HCT116 (cell line): ENCODE data around the gene KIF12. TPM values are rescaled to one million over a fixed set of nuclear protein-coding genes. Genes with fewer than 3 reads are reported as not detected.

Source experiments
- ATAC-seq: fragments of 200-7000 bp; cut with Tn5 transposase; 2 replicates; pipeline ENCODE4 v1.9.1; 2020; ENCODE audit warnings: mild to moderate bottlenecking, moderate library complexity
- BruUV-seq: library from RNA; stranded (reverse); fragments of 400-500 nt; replicated peaks from 2 replicates; lab custom pipeline; 2021; lab: Mats Ljungman, UMichigan
- CTCF ChIA-PET: fragments of 300-600 bp; sonication (Branson Sonifier 250); formaldehyde crosslinking; loops from one replicate; lab custom pipeline; 2021; ENCODE audit warnings: antibody characterized with exemption; lab: Charles Lee
- POLR2A ChIA-PET: fragments of 300-600, 350-600 bp; sonication (Branson Sonifier 250); formaldehyde crosslinking; loops from one replicate; lab custom pipeline; 2021; ENCODE audit warnings: antibody characterized with exemption; lab: Charles Lee
- RAD21 ChIA-PET, 2 experiments: fragments of 300-600 bp; sonication (Branson Sonifier 250); formaldehyde crosslinking; loops; one replicate each; lab custom pipeline; 2023; ENCODE audit warnings: low total read pairs in 2 of 2; ENCODE audit not compliant: uncharacterized antibody in 2 of 2, unreplicated experiment in 2 of 2, low non-redundant PET in 1 of 2; lab: Charles Lee
- DNase-seq: peaks from one replicate; pipeline ENCODE4 v3.0.0-alpha.2; 2010; ENCODE audit warnings: low read depth, low spot score
- H2AFZ ChIP-seq: fragments of 200-600 bp; shearing (Covaris generic), sonication (generic); 2 replicates; pipeline ENCODE4 v1.6.1; 2017; ENCODE audit warnings: low read depth, mixed run types, mixed read lengths, antibody characterized with exemption, low read length; ENCODE audit not compliant: poor library complexity, severe bottlenecking
- H3K27ac ChIP-seq: 2 replicates; pipeline ENCODE4 v1.5.1; 2012; ENCODE audit warnings: low read depth, low read length
- H3K27me3 ChIP-seq: fragments of 200-600 bp; sonication (generic); 2 replicates; pipeline ENCODE4 v1.6.1; 2016; ENCODE audit warnings: mixed run types, low read length, mixed read lengths; ENCODE audit not compliant: insufficient read depth
- H3K36me3 ChIP-seq, 2 experiments: fragments of 200-500 bp in 1 of 2; fragments of 200-600 bp in 1 of 2; sonication (Bioruptor generic) in 1 of 2; sonication (generic) in 1 of 2; 2 replicates each; pipeline versions ENCODE4 v1.5.1 to v1.6.1; 2014 to 2016; ENCODE audit warnings: low read length in 2 of 2, inconsistent platforms in 1 of 2, mixed read lengths in 1 of 2, mixed run types in 1 of 2; ENCODE audit not compliant: insufficient read depth in 2 of 2, control insufficient read depth in 1 of 2
- H3K4me1 ChIP-seq, 2 experiments: fragments of 200-600 bp in 1 of 2; sonication (generic) in 1 of 2; 2 replicates each; pipeline versions ENCODE4 v1.5.1 to v1.6.1; 2012 to 2017; ENCODE audit warnings: low read length in 2 of 2, inconsistent platforms in 1 of 2, mild to moderate bottlenecking in 1 of 2, mixed read lengths in 1 of 2, mixed run types in 1 of 2, moderate library complexity in 1 of 2; ENCODE audit not compliant: insufficient read depth in 2 of 2, control insufficient read depth in 1 of 2
- H3K4me2 ChIP-seq: fragments of 200-600 bp; sonication (generic); 2 replicates; pipeline ENCODE4 v1.6.1; 2017; ENCODE audit warnings: mixed run types, low read length, mixed read lengths
- H3K4me3 ChIP-seq, 2 experiments: fragments of 200-600 bp in 1 of 2; sonication (generic) in 1 of 2; replicated peaks in 1 of 2; 2 replicates each; pipeline ENCODE4 v1.5.1; 2011 to 2016; ENCODE audit warnings: low read length in 2 of 2, control low read depth in 1 of 2, low read depth in 1 of 2, mild to moderate bottlenecking in 1 of 2, mixed read lengths in 1 of 2, mixed run types in 1 of 2
- H3K79me2 ChIP-seq: fragments of 200-600 bp; sonication (generic); 2 replicates; pipeline ENCODE4 v1.6.1; 2017; ENCODE audit warnings: mild to moderate bottlenecking, mixed run types, low read length, moderate library complexity, mixed read lengths; ENCODE audit not compliant: insufficient read depth
- H3K9ac ChIP-seq: fragments of 200-600 bp; sonication (generic); 2 replicates; pipeline ENCODE4 v1.6.1; 2016; ENCODE audit warnings: low read length, mixed read lengths
- H3K9me2 ChIP-seq: fragments of 200-600 bp; sonication (generic), shearing (Covaris generic); 2 replicates; pipeline ENCODE4 v1.6.1; 2017; ENCODE audit warnings: mixed run types, mild to moderate bottlenecking, moderate library complexity; ENCODE audit not compliant: insufficient read depth
- H3K9me3 ChIP-seq, 2 experiments: fragments of 200-500 bp in 1 of 2; fragments of 200-600 bp in 1 of 2; sonication (Bioruptor generic) in 1 of 2; sonication (generic) in 1 of 2; 2 replicates each; pipeline ENCODE4 v1.6.1; 2014 to 2017; ENCODE audit warnings: low read length in 2 of 2, mixed read lengths in 2 of 2, inconsistent platforms in 1 of 2, low read depth in 1 of 2, mild to moderate bottlenecking in 1 of 2, mixed run types in 1 of 2, moderate library complexity in 1 of 2; ENCODE audit not compliant: control insufficient read depth in 1 of 2, insufficient read depth in 1 of 2
- H4K20me1 ChIP-seq: fragments of 200-600 bp; sonication (generic), shearing (Covaris generic); 2 replicates; pipeline ENCODE4 v1.6.1; 2017; ENCODE audit warnings: mixed run types, mild to moderate bottlenecking, moderate library complexity; ENCODE audit not compliant: insufficient read depth
- CEBPB ChIP-seq: IDR thresholded peaks from 2 replicates; pipeline ENCODE4 v1.6.1; 2012; ENCODE audit warnings: low read depth
- ELF1 ChIP-seq: IDR thresholded peaks from 2 replicates; pipeline ENCODE4 v1.6.1; 2012; ENCODE audit warnings: low read depth, borderline replicate concordance
- EZH2 ChIP-seq: fragments of 200-600 bp; sonication (generic); IDR thresholded peaks from 2 replicates; pipeline ENCODE4 v1.6.1; 2017; ENCODE audit warnings: antibody characterized with exemption, mixed run types
- EZH2phosphoT487 ChIP-seq: fragments of 200-600 bp; IDR thresholded peaks from 2 replicates; pipeline ENCODE4 v1.6.1; 2018; ENCODE audit warnings: antibody characterized with exemption, borderline replicate concordance
- FOSL1 ChIP-seq: IDR thresholded peaks from 2 replicates; pipeline ENCODE4 v1.6.1; 2012; ENCODE audit warnings: low read depth
- JUND ChIP-seq: IDR thresholded peaks from 2 replicates; pipeline ENCODE4 v1.6.1; 2012
- POLR2AphosphoS5 ChIP-seq: IDR thresholded peaks from 2 replicates; pipeline ENCODE4 v1.6.1; 2011; ENCODE audit warnings: mild to moderate bottlenecking, low read depth, low read length, moderate library complexity
- SIN3A ChIP-seq: IDR thresholded peaks from 2 replicates; pipeline ENCODE4 v1.6.1; 2012; ENCODE audit warnings: low read depth
- ZFX ChIP-seq: fragments of 450-650 bp; IDR thresholded peaks from 2 replicates; pipeline ENCODE4 v1.6.1; 2017
- ZNF274 ChIP-seq: fragments of 200-500 bp; sonication (Bioruptor generic); IDR thresholded peaks from 2 replicates; pipeline ENCODE4 v1.6.1; 2014; ENCODE audit warnings: mild to moderate bottlenecking, low read depth, low read length, inconsistent platforms
- intact Hi-C: fragments of 100-400 bp; cut with micrococcal nuclease; formaldehyde crosslinking; loops from 2 replicates; pipeline ENCODE4 v1.10.0; 2022
- total RNA-seq: library from RNA; stranded (reverse); gene quantifications from one replicate; pipeline ENCODE4 v1.2.1, GENCODE V29; 2021; ENCODE audit not compliant: unreplicated experiment
- TF ChIP-seq, protein P1 (sequence below): IDR thresholded peaks from 2 replicates; pipeline ENCODE4 v1.6.1; 2012
- TF ChIP-seq, protein P2 (sequence below): IDR thresholded peaks from 2 replicates; pipeline ENCODE4 v1.6.1; 2012; ENCODE audit warnings: low read depth
- TF ChIP-seq, protein P3 (sequence below): IDR thresholded peaks from 2 replicates; pipeline ENCODE4 v1.6.1; 2012

KIF12 gene
- total RNA-seq, 1 experiment from 2014 or later, result 6.4 TPM

DNA sequence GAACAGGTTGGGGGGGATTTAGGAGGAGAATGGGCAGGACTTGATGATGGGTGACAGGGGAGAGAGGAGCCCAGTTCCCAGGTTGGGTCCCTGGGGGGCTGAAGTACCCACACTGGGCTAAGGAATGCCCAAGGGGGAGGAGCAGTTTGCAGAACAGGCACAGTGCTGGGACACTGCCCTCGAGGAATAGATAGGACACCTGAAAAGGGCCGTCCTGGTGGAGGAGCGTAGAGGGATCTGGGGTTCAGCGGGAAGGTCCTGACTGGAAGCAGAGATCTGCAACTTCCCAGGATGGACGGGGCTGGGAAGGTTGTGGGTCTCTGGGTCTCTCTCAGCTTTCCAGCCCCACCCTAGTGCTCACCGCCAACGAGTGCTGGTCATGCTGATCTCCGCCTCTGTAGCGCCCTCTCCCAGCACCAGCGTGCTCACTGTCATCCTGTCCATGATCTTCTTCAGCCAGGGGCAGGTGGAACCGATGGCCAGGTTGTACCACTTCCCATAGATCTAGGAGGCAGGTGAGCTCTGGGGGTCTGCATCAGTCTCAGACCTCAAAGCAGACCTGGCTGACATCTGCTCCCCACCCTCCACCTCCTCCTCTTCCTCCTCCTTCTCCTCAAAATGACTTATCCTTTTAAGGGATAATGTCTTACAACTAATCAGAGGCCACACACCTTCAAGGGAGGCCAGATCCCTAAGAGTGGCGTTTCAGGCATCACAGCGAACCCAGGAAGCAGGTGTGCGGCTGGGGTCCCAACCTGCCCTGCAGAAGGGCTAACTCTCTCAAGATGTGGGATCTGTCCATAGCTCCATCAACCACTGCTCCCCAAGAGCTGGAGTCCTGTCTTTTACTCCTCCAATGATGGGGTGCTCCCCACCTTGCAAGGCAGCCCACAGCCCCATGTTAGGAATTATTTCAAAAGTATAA is 22.6 kb downstream of the KIF12 start:
- Histone ChIP-seq H3K4me2 (no peak overlapping the region), H3K79me2 (no peaks in the 10 kb centered on the region), H3K36me3 (no peaks in the 10 kb centered on the region), H3K27me3 (peaks cover 10% of the 10 kb centered on the region), H2AFZ (no peak overlapping the region), H3K4me3 (no peak overlapping the region), H3K27ac (no peak overlapping the region), H3K9me2 (no peaks in the 10 kb centered on the region), H3K9ac (no peak overlapping the region), H3K9me3 (no peaks in the 10 kb centered on the region), H4K20me1 (no peaks in the 10 kb centered on the region), H3K4me1 (no peaks in the 10 kb centered on the region)
- BruUV-seq, result no TSS peak
- ATAC-seq (no peak), DNase-seq (no peak)
- TF ChIP-seq FOSL1 (no peak), ZNF274 (no peak), ZFX (no peak), ELF1 (no peak), POLR2AphosphoS5 (no peak), CEBPB (no peak), EZH2 (no peak), EZH2phosphoT487 (no peak), JUND (no peak)
- TF ChIP-seq, protein P1, sequence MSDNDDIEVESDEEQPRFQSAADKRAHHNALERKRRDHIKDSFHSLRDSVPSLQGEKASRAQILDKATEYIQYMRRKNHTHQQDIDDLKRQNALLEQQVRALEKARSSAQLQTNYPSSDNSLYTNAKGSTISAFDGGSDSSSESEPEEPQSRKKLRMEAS, result no peak
- intact Hi-C loops, result no loop called here
- CTCF ChIA-PET, result no interaction called here
- RAD21 ChIA-PET, result no interaction called here
- POLR2A ChIA-PET, result no interaction called here

DNA sequence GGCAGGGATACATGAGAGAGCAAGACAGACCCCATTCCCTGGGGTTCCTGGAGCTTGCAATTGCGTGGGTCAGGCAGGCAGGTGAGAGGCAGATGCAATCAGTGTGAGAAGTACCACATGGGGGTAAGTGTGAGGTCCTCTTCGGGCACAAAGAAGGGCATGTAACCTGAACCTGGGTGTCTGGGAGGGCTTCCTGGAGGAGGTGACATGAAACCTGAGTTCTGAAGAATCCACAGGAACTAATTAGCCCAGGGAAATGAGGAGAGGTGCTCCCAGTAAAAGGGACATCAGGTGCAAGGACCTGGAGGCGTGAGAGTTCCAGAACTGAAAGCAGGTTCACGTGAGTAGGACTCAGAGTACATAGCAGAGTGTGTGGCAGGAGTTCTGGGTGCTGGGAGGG is 23.5 kb downstream of the KIF12 start:
- H3K4me2 ChIP-seq, result no peak overlapping the region
- intact Hi-C loops, result no loop called here
- CTCF ChIA-PET, result no interaction called here
- no peak for TF ChIP-seq SIN3A
- TF ChIP-seq POLR2AphosphoS5, result no peak
- TF ChIP-seq, protein P2, sequence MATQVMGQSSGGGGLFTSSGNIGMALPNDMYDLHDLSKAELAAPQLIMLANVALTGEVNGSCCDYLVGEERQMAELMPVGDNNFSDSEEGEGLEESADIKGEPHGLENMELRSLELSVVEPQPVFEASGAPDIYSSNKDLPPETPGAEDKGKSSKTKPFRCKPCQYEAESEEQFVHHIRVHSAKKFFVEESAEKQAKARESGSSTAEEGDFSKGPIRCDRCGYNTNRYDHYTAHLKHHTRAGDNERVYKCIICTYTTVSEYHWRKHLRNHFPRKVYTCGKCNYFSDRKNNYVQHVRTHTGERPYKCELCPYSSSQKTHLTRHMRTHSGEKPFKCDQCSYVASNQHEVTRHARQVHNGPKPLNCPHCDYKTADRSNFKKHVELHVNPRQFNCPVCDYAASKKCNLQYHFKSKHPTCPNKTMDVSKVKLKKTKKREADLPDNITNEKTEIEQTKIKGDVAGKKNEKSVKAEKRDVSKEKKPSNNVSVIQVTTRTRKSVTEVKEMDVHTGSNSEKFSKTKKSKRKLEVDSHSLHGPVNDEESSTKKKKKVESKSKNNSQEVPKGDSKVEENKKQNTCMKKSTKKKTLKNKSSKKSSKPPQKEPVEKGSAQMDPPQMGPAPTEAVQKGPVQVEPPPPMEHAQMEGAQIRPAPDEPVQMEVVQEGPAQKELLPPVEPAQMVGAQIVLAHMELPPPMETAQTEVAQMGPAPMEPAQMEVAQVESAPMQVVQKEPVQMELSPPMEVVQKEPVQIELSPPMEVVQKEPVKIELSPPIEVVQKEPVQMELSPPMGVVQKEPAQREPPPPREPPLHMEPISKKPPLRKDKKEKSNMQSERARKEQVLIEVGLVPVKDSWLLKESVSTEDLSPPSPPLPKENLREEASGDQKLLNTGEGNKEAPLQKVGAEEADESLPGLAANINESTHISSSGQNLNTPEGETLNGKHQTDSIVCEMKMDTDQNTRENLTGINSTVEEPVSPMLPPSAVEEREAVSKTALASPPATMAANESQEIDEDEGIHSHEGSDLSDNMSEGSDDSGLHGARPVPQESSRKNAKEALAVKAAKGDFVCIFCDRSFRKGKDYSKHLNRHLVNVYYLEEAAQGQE, result no peak
- TF ChIP-seq, protein P1, result no peak
- no peak for TF ChIP-seq EZH2
- TF ChIP-seq, protein P3, sequence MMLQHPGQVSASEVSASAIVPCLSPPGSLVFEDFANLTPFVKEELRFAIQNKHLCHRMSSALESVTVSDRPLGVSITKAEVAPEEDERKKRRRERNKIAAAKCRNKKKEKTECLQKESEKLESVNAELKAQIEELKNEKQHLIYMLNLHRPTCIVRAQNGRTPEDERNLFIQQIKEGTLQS, result no peak
- TF ChIP-seq FOSL1, result no peak

More for the DNA sequence above, 23.5 kb downstream of the KIF12 start:
- Histone ChIP-seq H3K79me2 (no peaks in the 10 kb centered on the region), H4K20me1 (no peaks in the 10 kb centered on the region), H3K27ac (no peak overlapping the region), H3K4me1 (no peaks in the 10 kb centered on the region), H3K4me3 (no peak overlapping the region), H3K9me2 (no peaks in the 10 kb centered on the region), H3K9me3 (no peaks in the 10 kb centered on the region), H3K27me3 (peaks cover 10% of the 10 kb centered on the region), H3K36me3 (no peaks in the 10 kb centered on the region), H2AFZ (no peak overlapping the region), H3K9ac (no peak overlapping the region)
- ATAC-seq (no peak), DNase-seq (no peak)
- POLR2A ChIA-PET, result no interaction called here
- RAD21 ChIA-PET, result no interaction called here
- no TSS peak for BruUV-seq
